GM21786 (cell line): ENCODE measurements around the gene MALL.
"Not testable (repeated sequence)": the region's sequence is repeated elsewhere in the genome, so short reads cannot be mapped to it uniquely, and the experiment has no call there.

Experiments
- ATAC-seq: cut with Tn5 transposase; IDR thresholded peaks from one replicate; pipeline ENCODE4 v1.9.1; 2021; ENCODE audit not compliant: unreplicated experiment

The MALL gene

GRCh38 chr2:110054521-110055407, 60.9 kb downstream of the MALL start:
- ATAC-seq = not testable (repeated sequence)

DNA sequence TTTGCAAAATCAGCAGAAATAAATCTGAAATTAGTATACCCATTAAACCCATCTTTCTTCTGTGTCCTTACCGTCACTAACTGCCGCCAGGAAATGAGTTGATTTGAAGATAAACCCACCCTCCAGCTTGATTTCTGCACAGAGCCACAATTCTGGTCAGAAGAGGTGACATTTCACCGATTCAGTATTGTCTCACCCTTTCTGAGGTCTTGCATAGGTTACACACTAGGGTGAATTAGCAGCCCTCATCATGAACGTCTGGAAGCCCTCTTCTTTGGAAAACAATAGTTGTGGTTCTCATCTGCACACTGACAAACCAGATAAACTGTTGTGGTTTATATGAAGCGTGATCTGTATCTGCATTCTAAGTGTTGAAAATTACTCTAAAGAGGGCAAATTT, 61.9 kb downstream of the MALL start:
- not testable (repeated sequence) for ATAC-seq

GRCh38 chr2:110052166-110052565, 63.5 kb downstream of the MALL start:
- ATAC-seq = not testable (repeated sequence)

GRCh38 chr2:110050222-110050621, 65.4 kb downstream of the MALL start:
- not testable (repeated sequence) for ATAC-seq

- not testable (repeated sequence) for ATAC-seq
These were observed 65.9 kb downstream of the MALL start for GRCh38 chr2:110049769-110050168.

- ATAC-seq = not testable (repeated sequence)
These were observed 67.1 kb downstream of the MALL start for GRCh38 chr2:110048255-110049197.

GRCh38 chr2:110047225-110047624, 68.4 kb downstream of the MALL start:
- ATAC-seq = not testable (repeated sequence)

- not testable (repeated sequence) for ATAC-seq
These were observed 73.5 kb downstream of the MALL start for GRCh38 chr2:110041941-110042660.

- not testable (repeated sequence) for ATAC-seq
These were observed 78.3 kb downstream of the MALL start for GRCh38 chr2:110037336-110037735.

GRCh38 chr2:110035384-110035783, 80.2 kb downstream of the MALL start:
- ATAC-seq = not testable (repeated sequence)

- ATAC-seq = not testable (repeated sequence)
These were observed 80.7 kb downstream of the MALL start for GRCh38 chr2:110034935-110035334.
